Measurements from ENCODE around the gene MPHOSPH9.

Gene MPHOSPH9

GRCh38 chr12:123153906-123154305, 79.0 kb downstream of the MPHOSPH9 start:
- no peak for ATAC-seq
- no peak for TF ChIP-seq POU6F1 (CRISPR knock-in tag; IDR thresholded peaks at IDR 0.05; ENCODE audit: borderline replicate concordance, low read depth)
- TF ChIP-seq CSDC2 (CRISPR knock-in tag; IDR thresholded peaks at IDR 0.05): no peak
- TF ChIP-seq, protein P1, sequence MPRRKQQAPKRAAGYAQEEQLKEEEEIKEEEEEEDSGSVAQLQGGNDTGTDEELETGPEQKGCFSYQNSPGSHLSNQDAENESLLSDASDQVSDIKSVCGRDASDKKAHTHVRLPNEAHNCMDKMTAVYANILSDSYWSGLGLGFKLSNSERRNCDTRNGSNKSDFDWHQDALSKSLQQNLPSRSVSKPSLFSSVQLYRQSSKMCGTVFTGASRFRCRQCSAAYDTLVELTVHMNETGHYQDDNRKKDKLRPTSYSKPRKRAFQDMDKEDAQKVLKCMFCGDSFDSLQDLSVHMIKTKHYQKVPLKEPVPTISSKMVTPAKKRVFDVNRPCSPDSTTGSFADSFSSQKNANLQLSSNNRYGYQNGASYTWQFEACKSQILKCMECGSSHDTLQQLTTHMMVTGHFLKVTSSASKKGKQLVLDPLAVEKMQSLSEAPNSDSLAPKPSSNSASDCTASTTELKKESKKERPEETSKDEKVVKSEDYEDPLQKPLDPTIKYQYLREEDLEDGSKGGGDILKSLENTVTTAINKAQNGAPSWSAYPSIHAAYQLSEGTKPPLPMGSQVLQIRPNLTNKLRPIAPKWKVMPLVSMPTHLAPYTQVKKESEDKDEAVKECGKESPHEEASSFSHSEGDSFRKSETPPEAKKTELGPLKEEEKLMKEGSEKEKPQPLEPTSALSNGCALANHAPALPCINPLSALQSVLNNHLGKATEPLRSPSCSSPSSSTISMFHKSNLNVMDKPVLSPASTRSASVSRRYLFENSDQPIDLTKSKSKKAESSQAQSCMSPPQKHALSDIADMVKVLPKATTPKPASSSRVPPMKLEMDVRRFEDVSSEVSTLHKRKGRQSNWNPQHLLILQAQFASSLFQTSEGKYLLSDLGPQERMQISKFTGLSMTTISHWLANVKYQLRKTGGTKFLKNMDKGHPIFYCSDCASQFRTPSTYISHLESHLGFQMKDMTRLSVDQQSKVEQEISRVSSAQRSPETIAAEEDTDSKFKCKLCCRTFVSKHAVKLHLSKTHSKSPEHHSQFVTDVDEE (CRISPR knock-in tag; IDR thresholded peaks at IDR 0.05): no peak
- no peak for TF ChIP-seq ZC3H10 (CRISPR knock-in tag; IDR thresholded peaks at IDR 0.05)
- no peak for TF ChIP-seq ARNTL (CRISPR knock-in tag; IDR thresholded peaks at IDR 0.05; ENCODE audit: borderline replicate concordance, low read depth)
- no peak for TF ChIP-seq RARB (CRISPR knock-in tag; IDR thresholded peaks at IDR 0.05)
- TF ChIP-seq ISL1 (CRISPR knock-in tag; IDR thresholded peaks at IDR 0.05): no peak
- no peak for TF ChIP-seq CREB5 (CRISPR knock-in tag; IDR thresholded peaks at IDR 0.05; ENCODE audit: low read depth)
- TF ChIP-seq ESRRG (CRISPR knock-in tag; IDR thresholded peaks at IDR 0.05): no peak
- TF ChIP-seq BACH2 (CRISPR knock-in tag; IDR thresholded peaks at IDR 0.05; ENCODE audit: borderline replicate concordance): no peak

DNA sequence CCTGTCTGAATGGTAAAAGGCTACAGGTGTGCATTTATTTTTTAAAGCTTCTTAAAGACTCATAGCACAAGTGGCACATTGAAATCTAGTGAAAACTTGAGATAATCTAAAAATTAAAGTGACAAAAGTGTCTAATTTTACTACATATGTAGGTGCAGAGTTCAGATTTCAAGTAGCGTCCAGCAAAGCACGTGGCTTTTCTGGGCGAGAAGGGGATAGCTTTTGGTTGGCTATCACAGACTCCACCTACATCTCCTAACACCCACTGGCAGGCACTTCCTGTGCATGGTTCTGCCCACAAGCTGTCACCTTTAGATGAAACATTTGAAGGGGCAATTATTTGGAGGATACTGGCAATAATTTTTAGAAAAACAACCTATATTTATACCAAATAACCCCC, 80.1 kb downstream of the MPHOSPH9 start:
- no peak for TF ChIP-seq ZFP3 (CRISPR knock-in tag; IDR thresholded peaks at IDR 0.05)
- TF ChIP-seq ESRRG (CRISPR knock-in tag; IDR thresholded peaks at IDR 0.05): no peak
- TF ChIP-seq CSDC2 (CRISPR knock-in tag; IDR thresholded peaks at IDR 0.05): no peak
- TF ChIP-seq ARNTL (CRISPR knock-in tag; IDR thresholded peaks at IDR 0.05; ENCODE audit: borderline replicate concordance, low read depth): no peak
- no peak for TF ChIP-seq ZFP30 (CRISPR knock-in tag; IDR thresholded peaks at IDR 0.05)
- TF ChIP-seq ZNF8 (CRISPR knock-in tag; IDR thresholded peaks at IDR 0.05): no peak
- TF ChIP-seq BACH2 (CRISPR knock-in tag; IDR thresholded peaks at IDR 0.05; ENCODE audit: borderline replicate concordance): no peak
- TF ChIP-seq OSR1 (CRISPR knock-in tag; IDR thresholded peaks at IDR 0.05): no peak
- TF ChIP-seq, protein P2, sequence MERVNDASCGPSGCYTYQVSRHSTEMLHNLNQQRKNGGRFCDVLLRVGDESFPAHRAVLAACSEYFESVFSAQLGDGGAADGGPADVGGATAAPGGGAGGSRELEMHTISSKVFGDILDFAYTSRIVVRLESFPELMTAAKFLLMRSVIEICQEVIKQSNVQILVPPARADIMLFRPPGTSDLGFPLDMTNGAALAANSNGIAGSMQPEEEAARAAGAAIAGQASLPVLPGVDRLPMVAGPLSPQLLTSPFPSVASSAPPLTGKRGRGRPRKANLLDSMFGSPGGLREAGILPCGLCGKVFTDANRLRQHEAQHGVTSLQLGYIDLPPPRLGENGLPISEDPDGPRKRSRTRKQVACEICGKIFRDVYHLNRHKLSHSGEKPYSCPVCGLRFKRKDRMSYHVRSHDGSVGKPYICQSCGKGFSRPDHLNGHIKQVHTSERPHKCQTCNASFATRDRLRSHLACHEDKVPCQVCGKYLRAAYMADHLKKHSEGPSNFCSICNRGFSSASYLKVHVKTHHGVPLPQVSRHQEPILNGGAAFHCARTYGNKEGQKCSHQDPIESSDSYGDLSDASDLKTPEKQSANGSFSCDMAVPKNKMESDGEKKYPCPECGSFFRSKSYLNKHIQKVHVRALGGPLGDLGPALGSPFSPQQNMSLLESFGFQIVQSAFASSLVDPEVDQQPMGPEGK (CRISPR knock-in tag; IDR thresholded peaks at IDR 0.05; ENCODE audit: borderline replicate concordance): no peak

GRCh38 chr12:123151457-123152454, 81.2 kb downstream of the MPHOSPH9 start:
- ATAC-seq: peak; percentile 48
- TF ChIP-seq TOX (CRISPR knock-in tag; IDR thresholded peaks at IDR 0.05; ENCODE audit: borderline replicate concordance) (no peak), SNAI2 (CRISPR knock-in tag; IDR thresholded peaks at IDR 0.05) (no peak), CSDC2 (CRISPR knock-in tag; IDR thresholded peaks at IDR 0.05) (no peak), ZNF565 (CRISPR knock-in tag; conservative IDR thresholded peaks at IDR 0.05; ENCODE audit: low read depth) (no peak), TCF4 (CRISPR knock-in tag; IDR thresholded peaks at IDR 0.05; ENCODE audit: borderline replicate concordance) (no peak), CREB5 (CRISPR knock-in tag; IDR thresholded peaks at IDR 0.05; ENCODE audit: low read depth) (no peak), ISL1 (CRISPR knock-in tag; IDR thresholded peaks at IDR 0.05) (no peak), POU6F1 (CRISPR knock-in tag; IDR thresholded peaks at IDR 0.05; ENCODE audit: borderline replicate concordance, low read depth) (no peak)
- TF ChIP-seq, protein P2 (CRISPR knock-in tag; IDR thresholded peaks at IDR 0.05; ENCODE audit: borderline replicate concordance): no peak

More for the DNA sequence above, 80.1 kb downstream of the MPHOSPH9 start:
- ATAC-seq: no peak

Data from SK-N-SH treated with all-trans-retinoic acid at 6 μM for 48 hours (cell line).